BE2C (cell line): ENCODE data around the gene MRPL22. TPM values are rescaled to one million over a fixed set of nuclear protein-coding genes. Genes with fewer than 3 reads are reported as not detected.

ENCODE experiments used
- DNase-seq: peaks from one replicate; pipeline ENCODE4 v3.0.0-alpha.2; 2020
- H3K27me3 ChIP-seq: fragments of 250-450 bp; sonication (Bioruptor Pico); 2 replicates; pipeline ENCODE4 v1.5.1; 2020; ENCODE audit warnings: mild to moderate bottlenecking
- H3K36me3 ChIP-seq: fragments of 250-450 bp; sonication (Bioruptor Pico); 2 replicates; pipeline ENCODE4 v1.5.1; 2020; ENCODE audit warnings: mild to moderate bottlenecking
- H3K4me1 ChIP-seq: fragments of 250-450 bp; sonication (Bioruptor Pico); 2 replicates; pipeline ENCODE4 v1.5.1; 2020
- H3K4me3 ChIP-seq: 2 replicates; pipeline ENCODE4 v1.5.1; 2011; ENCODE audit warnings: low read depth, low read length
- H3K9me3 ChIP-seq: fragments of 250-450 bp; sonication (Bioruptor Pico); 2 replicates; pipeline ENCODE4 v1.5.1; 2020
- CTCF ChIP-seq: IDR thresholded peaks from 2 replicates; pipeline ENCODE4 v1.5.1; 2012; ENCODE audit warnings: mild to moderate bottlenecking, low read depth, low read length
- polyA plus RNA-seq: library from polyadenylated mRNA; unstranded; fragments of >200 nt; gene quantifications from one replicate; pipeline ENCODE4 v1.2.1, GENCODE V29; 2012; ENCODE audit warnings: low read depth, missing spikeins; ENCODE audit not compliant: insufficient read length, insufficient read depth

MRPL22 gene
- polyA plus RNA-seq = 61.3 TPM

- peak within 1 kb of the TSS; percentile 88 for H3K4me3 ChIP-seq
- TF ChIP-seq CTCF = no peak
- no peaks in the 10 kb centered on the region for H3K27me3 ChIP-seq
- H3K4me1 ChIP-seq = no peaks in the 10 kb centered on the region
- peak; percentile 92 for DNase-seq
- H3K36me3 ChIP-seq = no peaks in the 10 kb centered on the region
- no peaks in the 10 kb centered on the region for H3K9me3 ChIP-seq
Observed at GRCh38 chr5:154940772-154941620, at the start of gene MRPL22. Gene MRPL22, plus strand, starts transcription at chr5:154941073. Its CDS starts 38 bp downstream, at chr5:154941111.

GRCh38 chr5:154892369-154892771, 48.5 kb upstream of the MRPL22 start:
- peaks cover 91% of the 10 kb centered on the region for H3K36me3 ChIP-seq
- H3K4me1 ChIP-seq = no peaks in the 10 kb centered on the region
- TF ChIP-seq CTCF = no peak
- no peak overlapping the region for H3K4me3 ChIP-seq
- peak; percentile 67 for DNase-seq
- no peaks in the 10 kb centered on the region for H3K9me3 ChIP-seq
- no peaks in the 10 kb centered on the region for H3K27me3 ChIP-seq

GRCh38 chr5:154893381-154893780, 47.5 kb upstream of the MRPL22 start:
- Histone ChIP-seq H3K9me3 (no peaks in the 10 kb centered on the region), H3K36me3 (peaks cover 88% of the 10 kb centered on the region), H3K4me3 (no peak overlapping the region), H3K27me3 (no peaks in the 10 kb centered on the region), H3K4me1 (no peaks in the 10 kb centered on the region)
- no peak for DNase-seq
- no peak for TF ChIP-seq CTCF

DNA sequence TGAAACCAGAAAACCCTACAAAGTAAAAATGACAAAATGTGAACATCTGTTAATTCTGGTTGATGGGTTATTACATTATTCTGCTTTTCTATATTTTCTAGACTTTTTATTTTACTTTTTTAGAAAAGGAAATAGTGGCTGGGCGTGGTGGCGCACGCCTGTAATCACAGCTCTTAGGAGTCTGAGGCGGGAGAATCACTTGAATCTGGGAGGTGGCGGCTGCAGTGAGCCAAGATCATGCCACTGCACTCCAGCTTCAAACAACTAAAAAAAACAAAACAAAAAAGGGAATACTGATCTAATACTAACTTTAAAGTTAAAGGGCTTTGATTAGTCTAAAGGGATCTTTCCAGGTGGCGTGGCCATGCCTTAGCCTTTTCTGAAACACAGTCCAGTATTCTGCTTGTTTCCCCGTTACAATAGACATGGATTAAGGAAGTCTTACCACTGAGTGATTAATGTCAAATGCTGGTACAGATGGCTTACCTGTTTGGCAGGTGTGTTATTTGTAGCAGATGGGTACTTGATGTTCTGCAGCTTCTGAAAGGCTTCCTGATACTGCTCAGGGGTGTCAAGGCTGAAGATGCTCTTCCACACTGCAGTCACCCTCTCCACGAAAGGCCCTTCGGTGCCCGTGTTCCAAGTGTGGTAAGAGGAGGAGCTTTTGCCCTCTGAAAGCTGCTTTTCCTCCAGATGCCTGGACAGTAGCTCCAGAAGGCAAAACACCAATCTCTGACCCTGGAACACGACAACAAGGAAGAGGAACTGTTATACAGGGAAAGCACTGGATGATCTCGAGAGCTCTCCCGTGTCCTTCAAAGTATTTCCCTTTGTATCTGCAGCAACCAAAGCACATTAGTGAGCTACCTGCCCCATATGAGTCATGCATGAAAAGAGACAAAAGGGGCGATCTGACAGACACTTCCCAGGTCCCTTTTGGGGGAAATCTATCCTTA, 45.0 kb upstream of the MRPL22 start:
- Histone ChIP-seq H3K9me3 (no peaks in the 10 kb centered on the region), H3K27me3 (no peaks in the 10 kb centered on the region), H3K4me1 (no peaks in the 10 kb centered on the region), H3K4me3 (no peak overlapping the region), H3K36me3 (peaks cover 91% of the 10 kb centered on the region)
- TF ChIP-seq CTCF = no peak
- no peak for DNase-seq

- H3K4me1 ChIP-seq = no peaks in the 10 kb centered on the region
- no peaks in the 10 kb centered on the region for H3K27me3 ChIP-seq
- no peak for DNase-seq
- peaks cover 91% of the 10 kb centered on the region for H3K36me3 ChIP-seq
- TF ChIP-seq CTCF = no peak
- no peak overlapping the region for H3K4me3 ChIP-seq
- H3K9me3 ChIP-seq = no peaks in the 10 kb centered on the region
Observed at GRCh38 chr5:154896562-154897165, 44.2 kb upstream of the MRPL22 start.
